ENCODE measurements around the gene PI4KB. TPM values are rescaled to one million over a fixed set of nuclear protein-coding genes. Genes with fewer than 3 reads are reported as not detected.
A peak's percentile ranks its signal among the peaks of the same experiment; 100 is the strongest.

PI4KB gene
- total RNA-seq, 1 experiment from 2014 or later = 52.7 TPM

- Histone ChIP-seq H3K4me3 (ENCODE audit: low read depth in 2 of 2, low read length in 2 of 2) (peak overlapping the region; percentile 84 to 91), H3K9me3 (ENCODE audit: control insufficient read depth, insufficient read depth, low read depth, low read length) (peaks cover 6% of the 10 kb centered on the region; the same call in 1 of the 2 replicates), H3K36me3 (ENCODE audit: control insufficient read depth, insufficient read depth, low read length) (peaks cover 8% of the 10 kb centered on the region), H3K27me3 (ENCODE audit: control insufficient read depth, insufficient read depth, low read length) (no peaks in the 10 kb centered on the region), H3K27ac (ENCODE audit: low read length) (peak overlapping the region; percentile 93), H3K4me1 (ENCODE audit: control insufficient read depth, insufficient read depth, low read length) (peaks cover 13% of the 10 kb centered on the region; the same call in 1 of the 2 replicates)
- in situ Hi-C loops (cut with HindIII; ENCODE audit: low pct_unique_long_range_greater_than_20kb, low sequenced_read_pairs) = no loop called here
- DNase-seq (ENCODE audit: low read depth, low spot score) = no peak
- BruUV-seq (replicated peaks) = TSS peak; percentile 61
- CTCF ChIA-PET = no interaction called here
- ATAC-seq = no peak
- intact Hi-C loops (cut with micrococcal nuclease; ENCODE audit: unreplicated experiment) = loop anchor here (1.0 kb wide), 1 partner anchor 33 kb away; no protein-coding TSS in a partner anchor
- TF ChIP-seq CTCF (IDR thresholded peaks at IDR 0.05) (no peak), POLR2AphosphoS5 (IDR thresholded peaks at IDR 0.05; ENCODE audit: low read depth, low read length) (no peak), TCF7L2 (IDR thresholded peaks at IDR 0.05; ENCODE audit: low read depth, low read length) (no peak), SIN3A (IDR thresholded peaks at IDR 0.05; ENCODE audit: borderline replicate concordance, insufficient read depth, low read depth, low read length) (no peak), REST (IDR thresholded peaks at IDR 0.05; ENCODE audit: insufficient read depth in 1 of 2, low read depth in 2 of 2, low read length in 1 of 2) (no peak)
- POLR2A ChIA-PET = interaction anchor here (0.7 kb wide), 1 partner anchor 55 kb away, joined by 3 read pairs; no protein-coding TSS in a partner anchor
These were observed 20.5 kb upstream of the PI4KB start for GRCh38 chr1:151347523-151348246.

- peak; percentile 99 for ATAC-seq
- H3K9me3 ChIP-seq (ENCODE audit: control insufficient read depth, insufficient read depth, low read depth, low read length) = peaks cover 2% of the 10 kb centered on the region; the same call in 1 of the 2 replicates
- in situ Hi-C loops (cut with HindIII; ENCODE audit: low pct_unique_long_range_greater_than_20kb, low sequenced_read_pairs) = no loop called here
- BruUV-seq (replicated peaks) = no TSS peak
- ChIA-PET CTCF (no interaction called here), POLR2A (interaction anchor here (0.6 kb wide), 1 partner anchor 66 kb away, joined by 3 read pairs; no protein-coding TSS in a partner anchor)
- no peaks in the 10 kb centered on the region for H3K27me3 ChIP-seq (ENCODE audit: control insufficient read depth, insufficient read depth, low read length)
- peak within 1 kb of the TSS; percentile 84 to 91 for H3K4me3 ChIP-seq (ENCODE audit: low read depth in 2 of 2, low read length in 2 of 2)
- intact Hi-C loops (cut with micrococcal nuclease; ENCODE audit: unreplicated experiment) = loop anchor here (1.0 kb wide), 1 partner anchor 33 kb away; no protein-coding TSS in a partner anchor
- TF ChIP-seq TCF7L2 (IDR thresholded peaks at IDR 0.05; ENCODE audit: low read depth, low read length) = no peak
- TF ChIP-seq POLR2AphosphoS5 (IDR thresholded peaks at IDR 0.05; ENCODE audit: low read depth, low read length) = peak; percentile 72
- TF ChIP-seq REST (IDR thresholded peaks at IDR 0.05; ENCODE audit: insufficient read depth in 1 of 2, low read depth in 2 of 2, low read length in 1 of 2) = no peak
- no peak for TF ChIP-seq SIN3A (IDR thresholded peaks at IDR 0.05; ENCODE audit: borderline replicate concordance, insufficient read depth, low read depth, low read length)
- no peak for TF ChIP-seq CTCF (IDR thresholded peaks at IDR 0.05)
- peaks cover 8% of the 10 kb centered on the region for H3K36me3 ChIP-seq (ENCODE audit: control insufficient read depth, insufficient read depth, low read length)
- H3K4me1 ChIP-seq (ENCODE audit: control insufficient read depth, insufficient read depth, low read length) = peaks cover 13% of the 10 kb centered on the region; the same call in 1 of the 2 replicates
- peak; percentile 95 for DNase-seq (ENCODE audit: low read depth, low spot score)
- H3K27ac ChIP-seq (ENCODE audit: low read length) = peak within 1 kb of the TSS; percentile 93
These were observed 19.7 kb upstream of the PI4KB start, which contains the start of gene RFX5 for GRCh38 chr1:151346769-151347522. TSS of gene RFX5 (minus strand) at chr1:151347252. CDS start at chr1:151346320, 932 bp downstream.
